Measurements from ENCODE around the gene RPS2. TPM values are rescaled to one million over a fixed set of nuclear protein-coding genes. Genes with fewer than 3 reads are reported as not detected.

RPS2 gene
- total and polyA plus RNA-seq, 2 experiments from 2014 or later = 1,449 to 1,991 TPM

GRCh38 chr16:1946495-1947368, 17.9 kb downstream of the RPS2 start:
- TF ChIP-seq EZH2 (IDR thresholded peaks at IDR 0.05; ENCODE audit: borderline replicate concordance) (no peak), EZH2phosphoT487 (IDR thresholded peaks at IDR 0.05; ENCODE audit: low read depth, severe bottlenecking, unreplicated experiment) (no peak)
- H2AFZ ChIP-seq = no peak overlapping the region
- H3K79me2 ChIP-seq = peaks cover 10% of the 10 kb centered on the region
- no peak overlapping the region for H3K27ac ChIP-seq
- H3K27me3 ChIP-seq = no peaks in the 10 kb centered on the region
- peaks cover 8% of the 10 kb centered on the region for H3K4me1 ChIP-seq (ENCODE audit: insufficient read depth)
- H3K4me3 ChIP-seq = no peak overlapping the region
- H3K9me3 ChIP-seq (ENCODE audit: low read depth) = no peaks in the 10 kb centered on the region
- H3K36me3 ChIP-seq (replicated peaks; ENCODE audit: insufficient read depth, low read depth) = no peaks in the 10 kb centered on the region
- H3K9me2 ChIP-seq (replicated peaks; ENCODE audit: insufficient read depth) = no peaks in the 10 kb centered on the region
- no peak overlapping the region for H3K4me2 ChIP-seq
- H4K20me1 ChIP-seq (ENCODE audit: insufficient read depth, poor library complexity, severe bottlenecking) = no peaks in the 10 kb centered on the region
- 93% methylated on average over 38 of the region's 38 CpGs for WGBS (ENCODE audit: low lambda C conversion rate, missing lambda C conversion rate)
- no peak for DNase-seq (ENCODE audit: low spot score)

DNA sequence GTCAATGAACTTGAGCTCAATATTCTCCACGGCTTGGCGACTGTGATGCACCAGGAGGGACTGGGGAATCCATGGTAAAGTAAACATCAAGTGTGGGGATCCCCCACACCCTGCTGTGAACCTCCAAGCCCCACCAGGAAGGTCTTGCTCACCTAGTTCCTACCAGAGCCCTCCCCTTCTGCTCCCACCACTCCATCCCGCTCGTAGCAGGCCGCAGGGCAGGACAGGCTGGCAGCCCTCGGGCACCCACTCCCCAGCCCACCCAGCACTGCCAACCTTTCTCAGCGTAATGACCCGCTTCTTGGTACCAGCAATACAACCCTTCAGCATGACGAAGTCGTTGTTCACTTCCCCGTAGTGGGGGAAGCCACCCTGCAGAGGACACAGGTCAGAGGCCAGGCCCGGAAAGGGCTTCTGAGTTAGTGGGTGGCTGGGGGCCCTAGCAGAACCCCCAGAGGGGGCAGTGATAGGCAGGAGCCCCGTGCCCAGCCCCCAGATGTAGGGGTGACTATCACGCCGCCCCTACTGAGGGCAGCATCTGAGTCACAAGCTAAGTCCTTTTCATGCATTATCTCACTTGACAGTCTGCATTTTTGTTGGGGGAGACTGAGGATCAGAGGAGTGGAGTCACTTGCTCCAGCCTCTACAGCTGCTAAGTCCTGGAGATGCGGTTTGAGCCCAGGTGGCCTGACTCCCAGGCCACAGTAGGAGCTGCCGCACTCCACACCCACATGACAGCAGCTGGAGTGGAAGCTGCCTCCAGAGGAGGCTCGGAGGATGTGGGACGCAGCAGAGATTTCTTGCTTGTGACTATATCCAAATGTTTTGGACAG, 18.9 kb downstream of the RPS2 start:
- TF ChIP-seq EZH2phosphoT487 (IDR thresholded peaks at IDR 0.05; ENCODE audit: low read depth, severe bottlenecking, unreplicated experiment) (no peak), EZH2 (IDR thresholded peaks at IDR 0.05; ENCODE audit: borderline replicate concordance) (no peak)
- TF ChIP-seq, protein P1, sequence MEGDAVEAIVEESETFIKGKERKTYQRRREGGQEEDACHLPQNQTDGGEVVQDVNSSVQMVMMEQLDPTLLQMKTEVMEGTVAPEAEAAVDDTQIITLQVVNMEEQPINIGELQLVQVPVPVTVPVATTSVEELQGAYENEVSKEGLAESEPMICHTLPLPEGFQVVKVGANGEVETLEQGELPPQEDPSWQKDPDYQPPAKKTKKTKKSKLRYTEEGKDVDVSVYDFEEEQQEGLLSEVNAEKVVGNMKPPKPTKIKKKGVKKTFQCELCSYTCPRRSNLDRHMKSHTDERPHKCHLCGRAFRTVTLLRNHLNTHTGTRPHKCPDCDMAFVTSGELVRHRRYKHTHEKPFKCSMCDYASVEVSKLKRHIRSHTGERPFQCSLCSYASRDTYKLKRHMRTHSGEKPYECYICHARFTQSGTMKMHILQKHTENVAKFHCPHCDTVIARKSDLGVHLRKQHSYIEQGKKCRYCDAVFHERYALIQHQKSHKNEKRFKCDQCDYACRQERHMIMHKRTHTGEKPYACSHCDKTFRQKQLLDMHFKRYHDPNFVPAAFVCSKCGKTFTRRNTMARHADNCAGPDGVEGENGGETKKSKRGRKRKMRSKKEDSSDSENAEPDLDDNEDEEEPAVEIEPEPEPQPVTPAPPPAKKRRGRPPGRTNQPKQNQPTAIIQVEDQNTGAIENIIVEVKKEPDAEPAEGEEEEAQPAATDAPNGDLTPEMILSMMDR (IDR thresholded peaks at IDR 0.05; ENCODE audit: poor library complexity) = no peak
- Histone ChIP-seq H3K79me2 (peaks cover 10% of the 10 kb centered on the region), H3K4me2 (no peak overlapping the region), H3K4me1 (ENCODE audit: insufficient read depth) (peaks cover 16% of the 10 kb centered on the region), H3K9me2 (replicated peaks; ENCODE audit: insufficient read depth) (no peaks in the 10 kb centered on the region), H3K27ac (no peak overlapping the region), H4K20me1 (ENCODE audit: insufficient read depth, poor library complexity, severe bottlenecking) (no peaks in the 10 kb centered on the region), H3K27me3 (no peaks in the 10 kb centered on the region), H3K9me3 (ENCODE audit: low read depth) (no peaks in the 10 kb centered on the region), H2AFZ (no peak overlapping the region), H3K36me3 (replicated peaks; ENCODE audit: insufficient read depth, low read depth) (no peaks in the 10 kb centered on the region), H3K4me3 (no peak overlapping the region)
- no peak for DNase-seq (ENCODE audit: low spot score)
- WGBS (ENCODE audit: low lambda C conversion rate, missing lambda C conversion rate) = 91% methylated on average over 19 of the region's 19 CpGs

DNA sequence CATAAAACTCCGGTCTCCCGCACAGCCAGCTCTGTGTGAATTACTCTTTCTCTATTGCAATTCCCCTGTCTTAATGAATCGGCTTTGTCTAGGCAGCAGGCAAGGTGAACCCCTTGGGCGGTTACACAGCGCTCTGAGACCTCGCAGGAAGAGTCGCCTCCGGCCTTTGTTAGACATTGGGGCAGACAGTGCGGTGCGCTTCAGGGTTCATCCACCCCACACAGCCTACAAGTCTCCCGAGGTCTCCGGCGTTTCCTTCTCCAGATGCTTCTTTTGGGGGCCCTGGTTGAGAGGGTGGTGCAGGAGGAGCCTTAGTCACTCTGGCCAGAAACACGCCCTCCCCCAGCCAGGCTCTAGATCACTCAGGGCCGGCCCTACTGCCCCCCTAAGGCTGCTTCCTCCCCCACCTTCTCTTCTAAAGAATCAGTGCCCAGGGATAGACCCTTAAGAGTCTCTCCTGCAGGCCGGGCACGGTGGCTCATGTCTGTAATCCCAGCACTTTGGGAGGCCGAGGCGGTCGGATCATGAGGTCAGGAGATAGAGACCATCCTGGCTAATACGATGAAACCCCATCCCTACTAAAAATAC, 19.9 kb downstream of the RPS2 start:
- no peak overlapping the region for H3K27ac ChIP-seq
- WGBS (ENCODE audit: low lambda C conversion rate, missing lambda C conversion rate) = 91% methylated on average over 21 of the region's 21 CpGs
- H3K4me1 ChIP-seq (ENCODE audit: insufficient read depth) = peaks cover 19% of the 10 kb centered on the region
- no peak for DNase-seq (ENCODE audit: low spot score)
- H3K4me2 ChIP-seq = no peak overlapping the region
- H3K36me3 ChIP-seq (replicated peaks; ENCODE audit: insufficient read depth, low read depth) = no peaks in the 10 kb centered on the region
- no peaks in the 10 kb centered on the region for H3K9me3 ChIP-seq (ENCODE audit: low read depth)
- H3K79me2 ChIP-seq = peaks cover 10% of the 10 kb centered on the region
- TF ChIP-seq EZH2phosphoT487 (IDR thresholded peaks at IDR 0.05; ENCODE audit: low read depth, severe bottlenecking, unreplicated experiment) (no peak), EZH2 (IDR thresholded peaks at IDR 0.05; ENCODE audit: borderline replicate concordance) (no peak)
- TF ChIP-seq, protein P1 (IDR thresholded peaks at IDR 0.05; ENCODE audit: poor library complexity) = no peak
- H2AFZ ChIP-seq = no peak overlapping the region
- no peaks in the 10 kb centered on the region for H4K20me1 ChIP-seq (ENCODE audit: insufficient read depth, poor library complexity, severe bottlenecking)
- H3K9me2 ChIP-seq (replicated peaks; ENCODE audit: insufficient read depth) = no peaks in the 10 kb centered on the region
- no peaks in the 10 kb centered on the region for H3K27me3 ChIP-seq
- no peak overlapping the region for H3K4me3 ChIP-seq
